Activated T-helper 1 cell treated with anti-CD3 and anti-CD28 coated beads, Interleukin-12 subunit alpha, Interleukin-12 subunit beta, Interleukin-2, Interleukin-4 antibody, amounts not matched to agents 30 ng/mL and 10 ng/mL and 1 ng/mL, durations not matched to agents 14 hours and 24 hours and 36 hours (primary cell): ENCODE results near the gene LTBP2. TPM values are rescaled to one million over a fixed set of nuclear protein-coding genes. Genes with fewer than 3 reads are reported as not detected.

ENCODE experiments used
- DNase-seq: peaks from one replicate; pipeline ENCODE4 v3.0.0; 2021; ENCODE audit warnings: low spot score
- H3K27ac Mint-ChIP-seq: one replicate; pipeline ENCODE4 v1.8.0; 2021; ENCODE audit warnings: mild to moderate bottlenecking, mixed read lengths
- H3K27me3 Mint-ChIP-seq: one replicate; pipeline ENCODE4 v1.8.0; 2022; ENCODE audit warnings: mild to moderate bottlenecking, moderate library complexity, mixed read lengths; ENCODE audit not compliant: insufficient read depth
- H3K36me3 Mint-ChIP-seq: one replicate; pipeline ENCODE4 v1.8.0; 2021; ENCODE audit warnings: low read depth, mixed read lengths
- H3K4me1 Mint-ChIP-seq: one replicate; pipeline ENCODE4 v1.8.0; 2021; ENCODE audit warnings: low read depth, mixed read lengths
- H3K4me3 Mint-ChIP-seq: one replicate; pipeline ENCODE4 v1.8.0; 2021; ENCODE audit warnings: mild to moderate bottlenecking, moderate library complexity, mixed read lengths
- H3K9me3 Mint-ChIP-seq: one replicate; pipeline ENCODE4 v1.8.0; 2021; ENCODE audit warnings: mixed read lengths
- intact Hi-C: fragments of 100-400 bp; cut with micrococcal nuclease; formaldehyde crosslinking; loops from one replicate; pipeline ENCODE4 v1.15.1; 2024
- total RNA-seq: library from RNA; stranded (reverse); gene quantifications from 2 replicates; pipeline ENCODE4 v1.2.3, GENCODE V29; 2022

LTBP2 gene
- total RNA-seq, 1 donor from 2014 or later: 0.05 TPM

GRCh38 chr14:74509587-74510222, 102.3 kb downstream of the LTBP2 start:
- no peak overlapping the region for H3K4me3 Mint-ChIP-seq
- no peaks in the 10 kb centered on the region for H3K9me3 Mint-ChIP-seq
- peaks cover 18% of the 10 kb centered on the region for H3K27me3 Mint-ChIP-seq
- H3K27ac Mint-ChIP-seq: no peak overlapping the region
- H3K36me3 Mint-ChIP-seq: no peaks in the 10 kb centered on the region
- DNase-seq: no peak
- intact Hi-C loops: no loop called here
- H3K4me1 Mint-ChIP-seq: no peaks in the 10 kb centered on the region

- Mint-ChIP-seq H3K4me1 (no peaks in the 10 kb centered on the region), H3K27ac (no peak overlapping the region), H3K4me3 (no peak overlapping the region), H3K36me3 (no peaks in the 10 kb centered on the region), H3K27me3 (peaks cover 15% of the 10 kb centered on the region), H3K9me3 (no peaks in the 10 kb centered on the region)
- no peak for DNase-seq
- intact Hi-C loops: no loop called here
These were observed 103.1 kb downstream of the LTBP2 start for GRCh38 chr14:74508844-74509428.

- Mint-ChIP-seq H3K4me3 (no peak overlapping the region), H3K27me3 (peaks cover 12% of the 10 kb centered on the region), H3K9me3 (no peaks in the 10 kb centered on the region), H3K27ac (no peak overlapping the region), H3K36me3 (no peaks in the 10 kb centered on the region), H3K4me1 (no peaks in the 10 kb centered on the region)
- no peak for DNase-seq
- intact Hi-C loops: no loop called here
These were observed 103.7 kb downstream of the LTBP2 start for GRCh38 chr14:74508292-74508731.

- H3K4me1 Mint-ChIP-seq: no peaks in the 10 kb centered on the region
- H3K4me3 Mint-ChIP-seq: no peak overlapping the region
- intact Hi-C loops: no loop called here
- peaks cover 12% of the 10 kb centered on the region for H3K27me3 Mint-ChIP-seq
- no peaks in the 10 kb centered on the region for H3K36me3 Mint-ChIP-seq
- H3K9me3 Mint-ChIP-seq: no peaks in the 10 kb centered on the region
- no peak overlapping the region for H3K27ac Mint-ChIP-seq
- DNase-seq: no peak
These were observed 104.2 kb downstream of the LTBP2 start for GRCh38 chr14:74507840-74508239.

- H3K27ac Mint-ChIP-seq: no peak overlapping the region
- peaks cover 9% of the 10 kb centered on the region for H3K27me3 Mint-ChIP-seq
- no peak overlapping the region for H3K4me3 Mint-ChIP-seq
- H3K36me3 Mint-ChIP-seq: no peaks in the 10 kb centered on the region
- intact Hi-C loops: no loop called here
- H3K4me1 Mint-ChIP-seq: peaks cover 3% of the 10 kb centered on the region
- no peaks in the 10 kb centered on the region for H3K9me3 Mint-ChIP-seq
- DNase-seq: no peak
These were observed 105.0 kb downstream of the LTBP2 start for GRCh38 chr14:74507085-74507484.

- Mint-ChIP-seq H3K4me1 (peaks cover 4% of the 10 kb centered on the region), H3K9me3 (no peaks in the 10 kb centered on the region), H3K36me3 (no peaks in the 10 kb centered on the region), H3K27me3 (peaks cover 4% of the 10 kb centered on the region), H3K4me3 (no peak overlapping the region), H3K27ac (no peak overlapping the region)
- DNase-seq: no peak
- intact Hi-C loops: no loop called here
These were observed 105.6 kb downstream of the LTBP2 start for GRCh38 chr14:74506411-74506851.

GRCh38 chr14:74505831-74506230, 106.2 kb downstream of the LTBP2 start:
- H3K27ac Mint-ChIP-seq: no peak overlapping the region
- H3K4me3 Mint-ChIP-seq: no peak overlapping the region
- DNase-seq: no peak
- H3K9me3 Mint-ChIP-seq: no peaks in the 10 kb centered on the region
- intact Hi-C loops: no loop called here
- peaks cover 4% of the 10 kb centered on the region for H3K4me1 Mint-ChIP-seq
- H3K36me3 Mint-ChIP-seq: no peaks in the 10 kb centered on the region
- peaks cover 2% of the 10 kb centered on the region for H3K27me3 Mint-ChIP-seq

GRCh38 chr14:74504874-74505720, 106.9 kb downstream of the LTBP2 start:
- no peak for DNase-seq
- Mint-ChIP-seq H3K9me3 (no peaks in the 10 kb centered on the region), H3K36me3 (no peaks in the 10 kb centered on the region), H3K27me3 (peaks cover 2% of the 10 kb centered on the region), H3K27ac (no peak overlapping the region), H3K4me1 (peaks cover 4% of the 10 kb centered on the region), H3K4me3 (no peak overlapping the region)
- intact Hi-C loops: no loop called here

GRCh38 chr14:74504412-74504811, 107.6 kb downstream of the LTBP2 start:
- intact Hi-C loops: no loop called here
- DNase-seq: no peak
- no peaks in the 10 kb centered on the region for H3K36me3 Mint-ChIP-seq
- peaks cover 2% of the 10 kb centered on the region for H3K27me3 Mint-ChIP-seq
- no peak overlapping the region for H3K27ac Mint-ChIP-seq
- H3K4me1 Mint-ChIP-seq: peaks cover 4% of the 10 kb centered on the region
- H3K4me3 Mint-ChIP-seq: no peak overlapping the region
- H3K9me3 Mint-ChIP-seq: no peaks in the 10 kb centered on the region

- Mint-ChIP-seq H3K4me1 (peaks cover 4% of the 10 kb centered on the region), H3K9me3 (no peaks in the 10 kb centered on the region)
These were observed 108.1 kb downstream of the LTBP2 start for GRCh38 chr14:74503938-74504335.

GRCh38 chr14:74503291-74503937, 108.6 kb downstream of the LTBP2 start:
- intact Hi-C loops: no loop called here
- no peak overlapping the region for H3K4me3 Mint-ChIP-seq
- H3K9me3 Mint-ChIP-seq: no peaks in the 10 kb centered on the region
- no peaks in the 10 kb centered on the region for H3K36me3 Mint-ChIP-seq
- DNase-seq: no peak
- H3K27me3 Mint-ChIP-seq: peaks cover 2% of the 10 kb centered on the region
- no peak overlapping the region for H3K27ac Mint-ChIP-seq
- H3K4me1 Mint-ChIP-seq: peaks cover 4% of the 10 kb centered on the region

More at GRCh38 chr14:74503938-74504335, 108.1 kb downstream of the LTBP2 start:
- H3K27ac Mint-ChIP-seq: no peak overlapping the region
- H3K27me3 Mint-ChIP-seq: peaks cover 2% of the 10 kb centered on the region
- H3K36me3 Mint-ChIP-seq: no peaks in the 10 kb centered on the region
- intact Hi-C loops: no loop called here
- no peak overlapping the region for H3K4me3 Mint-ChIP-seq
- no peak for DNase-seq

- DNase-seq: no peak
- H3K27ac Mint-ChIP-seq: no peak overlapping the region
- H3K9me3 Mint-ChIP-seq: no peaks in the 10 kb centered on the region
- intact Hi-C loops: no loop called here
- H3K36me3 Mint-ChIP-seq: no peaks in the 10 kb centered on the region
- H3K27me3 Mint-ChIP-seq: peaks cover 2% of the 10 kb centered on the region
- no peak overlapping the region for H3K4me3 Mint-ChIP-seq
- H3K4me1 Mint-ChIP-seq: peaks cover 4% of the 10 kb centered on the region
These were observed 109.6 kb downstream of the LTBP2 start for GRCh38 chr14:74502236-74503019.
